Measurements from ENCODE around the gene HSF5. TPM values are rescaled to one million over a fixed set of nuclear protein-coding genes. Genes with fewer than 3 reads are reported as not detected.

The HSF5 gene, protein sequence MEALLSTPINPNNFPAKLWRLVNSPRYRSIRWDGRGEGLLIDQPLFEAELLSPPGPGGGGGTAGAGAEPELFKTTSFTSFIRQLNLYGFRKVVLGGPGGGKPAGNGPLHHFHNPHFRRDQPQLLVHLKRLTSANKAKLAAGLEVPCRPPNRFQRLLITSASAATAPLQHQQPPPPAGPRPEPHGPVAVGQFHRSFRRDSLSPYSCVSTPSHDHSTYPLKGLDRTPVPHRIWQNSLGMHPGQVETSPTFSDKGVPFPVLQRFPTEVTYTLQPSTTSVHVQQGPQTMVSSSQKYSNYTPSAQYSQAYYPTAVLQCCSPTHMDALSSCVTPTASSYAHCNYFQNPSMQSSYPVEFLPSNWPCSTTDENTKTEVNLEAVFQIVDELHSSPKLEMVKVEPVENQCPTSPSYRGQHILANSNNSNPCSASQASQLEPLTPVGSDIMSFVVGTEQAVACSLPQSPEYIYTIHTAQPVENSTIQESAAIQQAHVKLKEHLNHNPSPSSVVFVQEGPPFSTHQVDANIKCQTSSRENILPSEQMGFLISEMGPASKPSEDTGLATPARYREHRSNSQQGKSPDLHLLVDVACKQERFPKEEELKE
- total RNA-seq, result 0.05 and 0.11 TPM in 2 replicates
- long read RNA-seq, result 0 reads

DNA sequence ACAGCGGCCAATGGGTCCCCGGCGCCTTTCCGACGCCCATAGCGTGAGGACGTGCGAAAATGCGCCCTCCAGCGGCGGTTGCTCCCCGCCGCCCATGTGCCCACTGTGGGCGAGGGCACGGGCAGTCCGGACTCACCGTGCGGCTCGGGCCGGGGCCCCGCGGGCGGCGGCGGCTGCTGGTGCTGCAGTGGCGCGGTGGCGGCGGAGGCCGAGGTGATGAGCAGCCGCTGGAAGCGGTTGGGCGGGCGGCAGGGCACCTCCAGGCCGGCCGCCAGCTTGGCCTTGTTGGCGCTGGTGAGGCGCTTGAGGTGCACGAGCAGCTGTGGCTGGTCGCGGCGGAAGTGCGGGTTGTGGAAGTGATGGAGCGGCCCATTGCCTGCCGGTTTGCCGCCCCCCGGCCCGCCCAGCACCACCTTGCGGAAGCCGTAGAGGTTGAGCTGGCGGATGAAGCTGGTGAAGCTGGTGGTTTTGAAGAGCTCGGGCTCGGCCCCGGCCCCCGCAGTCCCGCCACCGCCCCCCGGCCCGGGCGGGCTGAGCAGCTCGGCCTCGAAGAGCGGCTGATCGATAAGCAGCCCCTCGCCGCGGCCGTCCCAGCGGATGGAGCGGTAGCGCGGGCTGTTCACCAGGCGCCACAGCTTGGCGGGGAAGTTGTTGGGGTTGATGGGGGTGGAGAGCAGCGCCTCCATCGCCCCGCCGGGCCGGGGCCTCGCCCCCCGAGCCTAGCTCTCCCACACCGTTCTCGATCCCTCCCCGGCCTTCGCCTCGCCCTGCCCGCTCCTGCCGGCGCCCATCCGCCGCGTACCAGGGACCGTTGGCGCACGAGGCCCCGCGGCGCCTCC lies at the start of gene HSF5:
Gene HSF5, minus strand, starts transcription at position 820 of the 839 bp plus-strand sequence. Its CDS starts 134 bp downstream, at position 686.
- H3K36me3 Mint-ChIP-seq (ENCODE audit: low read depth), result peaks cover 28% of the 10 kb centered on the region
- H3K9me3 Mint-ChIP-seq, result no peaks in the 10 kb centered on the region
- H3K27ac Mint-ChIP-seq (ENCODE audit: unreplicated experiment), result no peak within 1 kb of the TSS
- no peaks in the 10 kb centered on the region for H3K27me3 Mint-ChIP-seq (ENCODE audit: low read depth)
- H3K4me1 Mint-ChIP-seq, result no peaks in the 10 kb centered on the region
- DNase-seq (ENCODE audit: low read depth, low spot score), result no peak
- TF ChIP-seq CTCF (conservative IDR thresholded peaks at IDR 0.05), result no peak
- H3K4me3 Mint-ChIP-seq, result no peak within 1 kb of the TSS

DNA sequence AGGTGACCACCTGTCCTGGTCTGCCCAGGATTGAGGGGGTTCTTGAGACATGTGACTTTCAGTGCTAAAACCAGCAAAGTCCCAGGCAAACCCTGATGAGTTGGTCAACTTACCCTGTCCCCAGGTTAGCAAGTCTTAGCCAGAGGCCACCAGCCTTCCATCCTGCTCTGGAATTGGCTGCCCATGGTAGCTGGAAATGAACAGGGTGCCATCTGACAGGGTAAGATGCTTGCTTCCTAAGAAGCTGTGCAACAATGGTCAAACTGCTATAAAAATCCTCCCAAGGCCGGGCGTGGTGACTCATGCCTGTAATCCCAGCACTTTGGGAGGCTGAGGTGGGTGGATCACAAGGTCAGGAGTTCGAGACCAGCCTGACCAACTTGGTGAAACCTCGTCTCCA lies 49.1 kb upstream of the HSF5 start:
- DNase-seq (ENCODE audit: low read depth, low spot score), result no peak
- Mint-ChIP-seq H3K36me3 (ENCODE audit: low read depth) (no peaks in the 10 kb centered on the region), H3K4me3 (no peak overlapping the region), H3K4me1 (peaks cover 23% of the 10 kb centered on the region), H3K27me3 (ENCODE audit: low read depth) (peaks cover 17% of the 10 kb centered on the region), H3K9me3 (no peaks in the 10 kb centered on the region), H3K27ac (ENCODE audit: unreplicated experiment) (no peak overlapping the region)
- TF ChIP-seq CTCF (conservative IDR thresholded peaks at IDR 0.05), result no peak

- Mint-ChIP-seq H3K27ac (ENCODE audit: unreplicated experiment) (no peak overlapping the region), H3K36me3 (ENCODE audit: low read depth) (no peaks in the 10 kb centered on the region), H3K4me3 (no peak overlapping the region), H3K4me1 (peaks cover 25% of the 10 kb centered on the region), H3K9me3 (no peaks in the 10 kb centered on the region), H3K27me3 (ENCODE audit: low read depth) (peaks cover 19% of the 10 kb centered on the region)
- TF ChIP-seq CTCF (conservative IDR thresholded peaks at IDR 0.05), result no peak
- DNase-seq (ENCODE audit: low read depth, low spot score), result no peak
Measured at GRCh38 chr17:58536542-58536941, 48.3 kb upstream of the HSF5 start.

GRCh38 chr17:58535431-58535830 lies 47.2 kb upstream of the HSF5 start:
- Mint-ChIP-seq H3K36me3 (ENCODE audit: low read depth) (no peaks in the 10 kb centered on the region), H3K9me3 (no peaks in the 10 kb centered on the region), H3K4me1 (peaks cover 32% of the 10 kb centered on the region), H3K27ac (ENCODE audit: unreplicated experiment) (no peak overlapping the region), H3K4me3 (peak overlapping the region; percentile 38), H3K27me3 (ENCODE audit: low read depth) (peaks cover 27% of the 10 kb centered on the region)
- no peak for TF ChIP-seq CTCF (conservative IDR thresholded peaks at IDR 0.05)
- no peak for DNase-seq (ENCODE audit: low read depth, low spot score)

GRCh38 chr17:58534901-58535421 lies 46.8 kb upstream of the HSF5 start:
- Mint-ChIP-seq H3K27me3 (ENCODE audit: low read depth) (peaks cover 31% of the 10 kb centered on the region), H3K4me1 (peaks cover 35% of the 10 kb centered on the region), H3K9me3 (no peaks in the 10 kb centered on the region), H3K4me3 (no peak overlapping the region), H3K27ac (ENCODE audit: unreplicated experiment) (no peak overlapping the region), H3K36me3 (ENCODE audit: low read depth) (no peaks in the 10 kb centered on the region)
- no peak for TF ChIP-seq CTCF (conservative IDR thresholded peaks at IDR 0.05)
- no peak for DNase-seq (ENCODE audit: low read depth, low spot score)

Measured in neural crest cell (in vitro differentiated cells).